IPS DF 4.7 (cell line): ENCODE data around the gene RNF213.

ENCODE experiments used
- DNase-seq: peaks from one replicate; pipeline ENCODE4 v3.0.0-alpha.2; 2013; ENCODE audit warnings: low spot score; ENCODE audit errors: extremely low read depth

The RNF213 gene

DNA sequence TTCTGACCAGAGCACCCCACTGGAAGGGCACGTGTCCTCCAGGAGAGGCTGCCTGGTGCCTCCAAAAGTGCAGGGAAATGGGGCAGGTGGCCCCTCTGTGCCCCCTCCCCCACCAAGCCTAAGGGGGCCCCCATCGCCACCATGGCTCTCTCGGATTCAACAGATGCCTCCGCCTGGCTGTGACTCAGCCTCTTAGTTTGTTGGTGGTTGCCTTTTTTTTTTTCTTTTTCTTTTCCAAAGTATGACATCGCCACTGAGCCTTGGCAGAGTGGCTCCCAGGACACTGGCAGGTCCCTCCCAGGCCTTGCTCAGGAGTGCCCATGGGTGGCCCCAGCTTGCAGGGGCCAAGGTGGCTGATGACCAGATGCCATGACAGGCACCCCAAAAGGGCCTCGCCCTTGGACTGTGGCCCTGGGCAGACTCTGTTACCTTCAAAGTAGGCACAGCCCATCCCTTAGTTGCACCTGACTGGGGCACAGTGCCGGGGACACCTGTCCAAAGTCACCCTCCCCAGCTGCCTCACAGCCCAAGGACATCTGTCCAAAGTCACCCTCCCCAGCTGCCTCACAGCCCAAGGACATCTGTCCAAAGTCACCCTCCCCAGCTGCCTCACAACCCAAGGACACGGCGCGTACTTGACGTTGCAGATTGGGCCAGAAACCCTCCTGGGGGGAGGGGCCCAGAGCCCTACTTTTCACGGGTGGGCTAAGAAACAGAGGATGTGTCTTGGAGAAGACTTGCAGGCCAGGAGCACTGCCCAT lies 186.2 kb downstream of the RNF213 start:
- no peak for DNase-seq

DNA sequence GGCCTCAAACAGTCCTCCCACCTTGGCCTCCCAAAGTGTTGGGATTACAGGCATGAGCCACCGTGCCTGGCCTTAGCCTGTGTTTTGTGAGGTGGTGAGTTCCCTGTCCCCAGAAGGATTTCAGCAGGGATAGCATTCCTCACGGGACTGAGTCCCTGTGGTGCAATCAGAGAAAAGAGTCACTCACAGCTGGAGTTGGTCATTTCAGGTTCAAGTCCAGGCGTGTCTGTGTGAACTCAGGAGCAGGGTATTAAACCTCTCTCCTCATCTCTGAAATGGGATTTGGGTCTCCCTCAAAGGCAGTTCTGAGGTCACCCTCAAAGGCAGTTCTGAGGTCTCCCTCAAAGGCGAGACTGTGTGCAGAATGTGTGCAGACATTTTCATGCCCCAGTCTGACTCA lies 187.1 kb downstream of the RNF213 start:
- no peak for DNase-seq
